HepG2 (cell line): ENCODE results near the gene HHIPL1. TPM values are rescaled to one million over a fixed set of nuclear protein-coding genes. Genes with fewer than 3 reads are reported as not detected.
A peak's percentile ranks its signal among the peaks of the same experiment; 100 is the strongest.

Experiments
- BHLHE40 ChIP-seq: IDR thresholded peaks from 2 replicates; pipeline ENCODE4 v1.6.1; 2011; ENCODE audit warnings: low read length, improper control_type of control experiment
- CBFB ChIP-seq: sonication (generic); formaldehyde crosslinking; IDR thresholded peaks from 2 replicates; pipeline ENCODE4 v1.4.0; 2020; ENCODE audit warnings: missing genetic modification reagents
- CREM ChIP-seq, 2 experiments: sonication (generic) in 1 of 2; formaldehyde crosslinking in 1 of 2; IDR thresholded peaks; 2 replicates each; pipeline versions ENCODE4 v1.4.0 to v1.6.1; 2016 to 2020; ENCODE audit warnings: antibody characterized with exemption in 1 of 2, mild to moderate bottlenecking in 1 of 2, missing genetic modification reagents in 1 of 2
- EEA1 ChIP-seq: sonication (generic); formaldehyde crosslinking; IDR thresholded peaks from 2 replicates; pipeline ENCODE4 v1.5.1; 2020; ENCODE audit warnings: mild to moderate bottlenecking, missing genetic modification reagents, borderline replicate concordance
- FOXK2 ChIP-seq: fragments of 450-650 bp; IDR thresholded peaks from 2 replicates; pipeline ENCODE4 v1.6.1; 2016
- GABPB1 ChIP-seq: IDR thresholded peaks from 2 replicates; pipeline ENCODE4 v1.6.1; 2016; ENCODE audit warnings: mild to moderate bottlenecking, missing genetic modification reagents, moderate library complexity, missing compliant biosample characterization
- GLI4 ChIP-seq: sonication (generic); formaldehyde crosslinking; IDR thresholded peaks from 2 replicates; pipeline ENCODE4 v1.5.1; 2020; ENCODE audit warnings: missing genetic modification reagents, mild to moderate bottlenecking, moderate library complexity, borderline replicate concordance
- HNF4G ChIP-seq, 2 experiments: sonication (generic) in 1 of 2; formaldehyde crosslinking in 1 of 2; IDR thresholded peaks; 2 replicates each; pipeline versions ENCODE4 v1.4.0 to v1.6.1; 2011 to 2020; ENCODE audit warnings: borderline replicate concordance in 2 of 2, low read depth in 2 of 2, mild to moderate bottlenecking in 2 of 2, low read length in 1 of 2, missing genetic modification reagents in 1 of 2, moderate library complexity in 1 of 2
- MLLT10 ChIP-seq: sonication (generic); formaldehyde crosslinking; IDR thresholded peaks from 2 replicates; pipeline ENCODE4 v1.4.0; 2020; ENCODE audit warnings: missing genetic modification reagents
- NAIF1 ChIP-seq: sonication (generic); formaldehyde crosslinking; IDR thresholded peaks from 2 replicates; pipeline ENCODE4 v1.5.0; 2020; ENCODE audit warnings: mild to moderate bottlenecking, missing genetic modification reagents, borderline replicate concordance
- SIN3B ChIP-seq: fragments of 150-350 bp; IDR thresholded peaks from 2 replicates; pipeline ENCODE4 v1.6.1; 2014; ENCODE audit warnings: low read length
- SMAD9 ChIP-seq: sonication (generic); formaldehyde crosslinking; IDR thresholded peaks from 2 replicates; pipeline ENCODE4 v1.5.1; 2020; ENCODE audit warnings: mild to moderate bottlenecking, missing genetic modification reagents
- TOPORS ChIP-seq: sonication (generic); formaldehyde crosslinking; IDR thresholded peaks from 2 replicates; pipeline ENCODE4 v1.8.0; 2023; ENCODE audit warnings: mild to moderate bottlenecking, missing genetic modification reagents
- ZNF235 ChIP-seq: sonication (generic); formaldehyde crosslinking; IDR thresholded peaks from 2 replicates; pipeline ENCODE4 v1.8.1; 2023; ENCODE audit warnings: mild to moderate bottlenecking, missing genetic modification reagents, borderline replicate concordance
- ZNF570 ChIP-seq: sonication (generic); formaldehyde crosslinking; IDR thresholded peaks from 2 replicates; pipeline ENCODE4 v1.4.0; 2020; ENCODE audit warnings: mild to moderate bottlenecking, missing genetic modification reagents, borderline replicate concordance
- ZNF660 ChIP-seq: sonication (generic); formaldehyde crosslinking; IDR thresholded peaks from 2 replicates; pipeline ENCODE4 v1.5.1; 2020; ENCODE audit warnings: mild to moderate bottlenecking, low read depth, missing genetic modification reagents, borderline replicate concordance
- ZNF672 ChIP-seq: sonication (generic); formaldehyde crosslinking; IDR thresholded peaks from 2 replicates; pipeline ENCODE4 v1.8.1; 2022; ENCODE audit warnings: missing genetic modification reagents
- ZNF790 ChIP-seq: sonication (generic); formaldehyde crosslinking; IDR thresholded peaks from 2 replicates; pipeline ENCODE4 v1.8.0; 2022; ENCODE audit warnings: missing genetic modification reagents, mild to moderate bottlenecking, borderline replicate concordance
- polyA plus RNA-seq, 8 experiments: library from polyadenylated mRNA; depleted of rRNA in 3 of 8; stranded (reverse) in 7 of 8; unstranded in 1 of 8; fragments of >200 nt; fragmentation: Illumina TruSeq in 4 of 8; extraction: Trizol in 4 of 8; gene quantifications; 2 replicates each; pipeline versions ENCODE4 v1.2.1 to v1.2.3, GENCODE V29; 2011 to 2016; ENCODE audit warnings: low read depth in 4 of 8, missing spikeins in 1 of 8, mixed read lengths in 1 of 8; ENCODE audit not compliant: insufficient read depth in 1 of 8
- total RNA-seq, 5 experiments: library from RNA; depleted of rRNA; stranded (reverse); fragments of >200 nt; fragmentation: Illumina TruSeq; extraction: Trizol; gene quantifications; 2 replicates each; pipeline ENCODE4 v1.2.3, GENCODE V29; 2016; ENCODE audit warnings: low read depth in 1 of 5
- TF ChIP-seq, protein P1 (sequence below): sonication (generic); formaldehyde crosslinking; IDR thresholded peaks from 2 replicates; pipeline ENCODE4 v1.5.1; 2020; ENCODE audit warnings: missing genetic modification reagents, mild to moderate bottlenecking, borderline replicate concordance
- TF ChIP-seq, protein P2 (sequence below): sonication (generic); formaldehyde crosslinking; IDR thresholded peaks from 2 replicates; pipeline ENCODE4 v1.5.0; 2020; ENCODE audit warnings: missing genetic modification reagents
- TF ChIP-seq, protein P3 (sequence below): IDR thresholded peaks from 2 replicates; pipeline ENCODE4 v1.6.1; 2016; ENCODE audit warnings: low read depth, missing genetic modification reagents, missing compliant biosample characterization

HHIPL1 gene
- total and polyA plus RNA-seq, 2 of the 13 experiments (the other 11 are each of a cell fraction or from before 2014, with no cell fraction given) = not detected

DNA sequence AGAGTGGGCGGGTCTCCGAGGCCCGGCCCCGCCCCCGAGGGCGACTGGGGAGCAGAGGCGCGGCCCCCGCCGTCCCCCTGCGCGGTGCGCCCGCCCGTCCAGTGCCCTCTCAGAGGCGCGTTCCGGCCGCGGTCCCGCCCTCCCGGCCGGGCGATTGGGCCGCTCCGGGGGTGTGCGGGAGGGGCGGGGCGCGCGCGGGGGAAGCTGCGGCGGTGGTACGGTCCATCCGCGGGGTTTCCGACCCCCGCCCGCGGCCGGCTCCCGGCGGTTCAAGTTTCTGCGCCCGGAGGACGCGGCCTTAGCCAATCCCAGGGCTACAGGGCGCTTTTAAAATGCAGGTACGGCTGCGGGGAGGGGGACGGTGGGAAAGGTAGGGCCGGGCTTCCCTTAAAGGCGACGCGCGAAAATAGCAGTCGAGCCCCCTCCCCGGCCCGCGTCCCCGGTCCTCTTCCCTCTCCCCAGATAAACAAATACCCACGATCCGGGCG, 40.6 kb upstream of the HHIPL1 start (continued):
- TF ChIP-seq ZNF660 (CRISPR knock-in tag) (no peak), EEA1 (CRISPR knock-in tag) (no peak), FOXK2 (0 out of 2 replicates have a peak, but pooled peaks have one; percentile 11), NAIF1 (CRISPR knock-in tag) (no peak), GABPB1 (CRISPR knock-in tag) (peak; percentile 51; the same call in 1 of the 2 replicates), HNF4G (IDR thresholded peaks at IDR 0.05; ENCODE audit: borderline replicate concordance, low read depth, low read length) (0 out of 2 replicates have a peak, but pooled peaks have one; percentile 4), HNF4G (CRISPR knock-in tag; IDR thresholded peaks at IDR 0.05; ENCODE audit: borderline replicate concordance, low read depth) (no peak), ZNF790 (CRISPR knock-in tag) (no peak), ZNF672 (CRISPR knock-in tag) (no peak), CREM (IDR thresholded peaks at IDR 0.05) (no peak), CREM (CRISPR knock-in tag; IDR thresholded peaks at IDR 0.05) (no peak), GLI4 (no peak), TOPORS (CRISPR knock-in tag) (peak; percentile 97), SMAD9 (CRISPR knock-in tag) (no peak), SIN3B (0 out of 2 replicates have a peak, but pooled peaks have one; percentile 31), ZNF235 (CRISPR knock-in tag) (no peak), BHLHE40 (peak; percentile 95), ZNF570 (CRISPR knock-in tag) (no peak), CBFB (CRISPR knock-in tag) (no peak), MLLT10 (CRISPR knock-in tag) (no peak)
- TF ChIP-seq, protein P1, sequence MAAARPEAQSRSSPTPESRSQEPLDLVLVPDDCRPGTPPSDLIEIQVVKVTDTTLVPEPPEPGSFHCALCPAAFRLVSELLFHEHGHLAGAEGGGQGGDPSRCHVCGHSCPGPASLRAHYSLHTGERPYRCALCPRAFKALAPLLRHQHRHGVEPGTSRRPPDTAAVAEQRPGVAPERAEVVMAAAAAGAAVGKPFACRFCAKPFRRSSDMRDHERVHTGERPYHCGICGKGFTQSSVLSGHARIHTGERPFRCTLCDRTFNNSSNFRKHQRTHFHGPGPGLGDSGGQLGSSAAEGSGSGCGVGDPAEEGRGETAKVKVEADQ = no peak
- TF ChIP-seq, protein P2, sequence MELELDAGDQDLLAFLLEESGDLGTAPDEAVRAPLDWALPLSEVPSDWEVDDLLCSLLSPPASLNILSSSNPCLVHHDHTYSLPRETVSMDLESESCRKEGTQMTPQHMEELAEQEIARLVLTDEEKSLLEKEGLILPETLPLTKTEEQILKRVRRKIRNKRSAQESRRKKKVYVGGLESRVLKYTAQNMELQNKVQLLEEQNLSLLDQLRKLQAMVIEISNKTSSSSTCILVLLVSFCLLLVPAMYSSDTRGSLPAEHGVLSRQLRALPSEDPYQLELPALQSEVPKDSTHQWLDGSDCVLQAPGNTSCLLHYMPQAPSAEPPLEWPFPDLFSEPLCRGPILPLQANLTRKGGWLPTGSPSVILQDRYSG (CRISPR knock-in tag) = no peak
- TF ChIP-seq, protein P3, sequence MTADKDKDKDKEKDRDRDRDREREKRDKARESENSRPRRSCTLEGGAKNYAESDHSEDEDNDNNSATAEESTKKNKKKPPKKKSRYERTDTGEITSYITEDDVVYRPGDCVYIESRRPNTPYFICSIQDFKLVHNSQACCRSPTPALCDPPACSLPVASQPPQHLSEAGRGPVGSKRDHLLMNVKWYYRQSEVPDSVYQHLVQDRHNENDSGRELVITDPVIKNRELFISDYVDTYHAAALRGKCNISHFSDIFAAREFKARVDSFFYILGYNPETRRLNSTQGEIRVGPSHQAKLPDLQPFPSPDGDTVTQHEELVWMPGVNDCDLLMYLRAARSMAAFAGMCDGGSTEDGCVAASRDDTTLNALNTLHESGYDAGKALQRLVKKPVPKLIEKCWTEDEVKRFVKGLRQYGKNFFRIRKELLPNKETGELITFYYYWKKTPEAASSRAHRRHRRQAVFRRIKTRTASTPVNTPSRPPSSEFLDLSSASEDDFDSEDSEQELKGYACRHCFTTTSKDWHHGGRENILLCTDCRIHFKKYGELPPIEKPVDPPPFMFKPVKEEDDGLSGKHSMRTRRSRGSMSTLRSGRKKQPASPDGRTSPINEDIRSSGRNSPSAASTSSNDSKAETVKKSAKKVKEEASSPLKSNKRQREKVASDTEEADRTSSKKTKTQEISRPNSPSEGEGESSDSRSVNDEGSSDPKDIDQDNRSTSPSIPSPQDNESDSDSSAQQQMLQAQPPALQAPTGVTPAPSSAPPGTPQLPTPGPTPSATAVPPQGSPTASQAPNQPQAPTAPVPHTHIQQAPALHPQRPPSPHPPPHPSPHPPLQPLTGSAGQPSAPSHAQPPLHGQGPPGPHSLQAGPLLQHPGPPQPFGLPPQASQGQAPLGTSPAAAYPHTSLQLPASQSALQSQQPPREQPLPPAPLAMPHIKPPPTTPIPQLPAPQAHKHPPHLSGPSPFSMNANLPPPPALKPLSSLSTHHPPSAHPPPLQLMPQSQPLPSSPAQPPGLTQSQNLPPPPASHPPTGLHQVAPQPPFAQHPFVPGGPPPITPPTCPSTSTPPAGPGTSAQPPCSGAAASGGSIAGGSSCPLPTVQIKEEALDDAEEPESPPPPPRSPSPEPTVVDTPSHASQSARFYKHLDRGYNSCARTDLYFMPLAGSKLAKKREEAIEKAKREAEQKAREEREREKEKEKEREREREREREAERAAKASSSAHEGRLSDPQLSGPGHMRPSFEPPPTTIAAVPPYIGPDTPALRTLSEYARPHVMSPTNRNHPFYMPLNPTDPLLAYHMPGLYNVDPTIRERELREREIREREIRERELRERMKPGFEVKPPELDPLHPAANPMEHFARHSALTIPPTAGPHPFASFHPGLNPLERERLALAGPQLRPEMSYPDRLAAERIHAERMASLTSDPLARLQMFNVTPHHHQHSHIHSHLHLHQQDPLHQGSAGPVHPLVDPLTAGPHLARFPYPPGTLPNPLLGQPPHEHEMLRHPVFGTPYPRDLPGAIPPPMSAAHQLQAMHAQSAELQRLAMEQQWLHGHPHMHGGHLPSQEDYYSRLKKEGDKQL (CRISPR knock-in tag) = no peak
